ENCODE results near the gene IGF2R.
"Not testable (repeated sequence)": the region's sequence is repeated elsewhere in the genome, so short reads cannot be mapped to it uniquely, and the experiment has no call there.

The IGF2R gene

DNA sequence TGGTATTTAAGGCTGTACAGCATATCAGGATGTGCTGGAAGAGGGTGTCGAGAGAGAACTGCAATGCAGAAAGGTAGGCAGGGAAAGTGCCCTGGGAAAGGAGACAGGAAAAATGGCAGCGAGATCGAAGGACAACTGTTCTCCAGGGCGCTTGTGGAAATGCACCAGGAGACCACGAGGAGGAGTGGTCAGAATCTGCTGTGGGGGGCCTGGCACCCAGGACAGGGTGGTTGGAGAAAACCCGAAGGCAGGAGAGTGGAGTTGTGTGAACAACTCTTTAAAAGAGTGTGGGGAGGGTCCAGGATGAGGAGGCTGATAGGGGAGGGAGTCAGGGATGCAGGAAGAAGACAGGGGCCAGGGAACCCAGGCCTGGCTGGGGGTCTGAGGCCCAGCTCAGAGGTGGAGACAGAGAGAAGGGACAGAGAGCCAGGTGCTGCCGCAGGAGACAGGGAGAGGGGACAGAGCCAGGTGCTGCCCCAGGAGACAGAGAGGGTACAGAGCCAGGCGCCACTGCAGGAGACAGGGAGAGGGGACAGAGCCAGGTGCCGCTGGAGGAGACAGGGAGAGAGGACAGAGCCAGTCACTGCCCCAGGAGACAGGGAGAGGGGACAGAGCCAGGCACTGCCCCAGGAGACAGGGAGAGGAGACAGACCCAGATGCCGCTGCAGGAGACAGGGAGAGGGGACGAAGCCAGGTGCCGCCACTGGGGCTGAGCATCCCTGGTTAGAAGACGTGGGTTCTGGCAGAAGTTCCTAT is 162.0 kb downstream of the IGF2R start:
- DNase-seq = no peak

DNA sequence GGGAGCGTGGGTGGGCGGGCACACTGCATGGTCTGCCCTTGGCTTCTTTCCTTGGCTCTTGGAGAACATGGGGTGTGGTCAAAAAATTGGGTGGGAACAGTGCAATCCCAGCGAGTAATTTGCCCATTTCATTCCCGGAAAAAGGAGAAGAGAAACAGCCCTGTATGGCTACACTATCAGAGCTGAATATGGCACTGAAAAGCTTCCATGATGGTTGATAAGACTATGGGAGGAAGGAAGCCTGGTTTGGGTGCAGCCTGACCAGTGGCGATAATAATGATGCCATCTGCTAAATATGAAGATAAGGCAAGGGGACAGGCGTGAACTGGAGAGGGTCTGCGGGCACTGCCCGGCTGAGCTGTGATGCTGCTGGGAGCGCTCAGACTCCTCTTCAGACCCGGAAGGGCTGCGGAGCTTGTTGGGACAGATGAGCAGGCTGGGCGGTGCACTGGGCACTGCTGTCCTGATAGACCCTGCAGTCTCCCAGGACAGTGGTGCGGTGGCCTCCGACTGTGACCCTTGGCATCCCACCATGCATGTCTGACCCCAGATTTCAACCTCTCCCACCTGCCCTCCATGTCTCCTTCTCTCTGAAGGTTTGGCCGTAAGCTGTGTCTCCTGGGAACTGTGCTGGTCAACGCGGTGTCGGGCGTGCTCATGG is 162.9 kb downstream of the IGF2R start:
- DNase-seq = no peak

- DNase-seq = no peak
These were observed 163.4 kb downstream of the IGF2R start for GRCh38 chr6:160132297-160132637.

DNA sequence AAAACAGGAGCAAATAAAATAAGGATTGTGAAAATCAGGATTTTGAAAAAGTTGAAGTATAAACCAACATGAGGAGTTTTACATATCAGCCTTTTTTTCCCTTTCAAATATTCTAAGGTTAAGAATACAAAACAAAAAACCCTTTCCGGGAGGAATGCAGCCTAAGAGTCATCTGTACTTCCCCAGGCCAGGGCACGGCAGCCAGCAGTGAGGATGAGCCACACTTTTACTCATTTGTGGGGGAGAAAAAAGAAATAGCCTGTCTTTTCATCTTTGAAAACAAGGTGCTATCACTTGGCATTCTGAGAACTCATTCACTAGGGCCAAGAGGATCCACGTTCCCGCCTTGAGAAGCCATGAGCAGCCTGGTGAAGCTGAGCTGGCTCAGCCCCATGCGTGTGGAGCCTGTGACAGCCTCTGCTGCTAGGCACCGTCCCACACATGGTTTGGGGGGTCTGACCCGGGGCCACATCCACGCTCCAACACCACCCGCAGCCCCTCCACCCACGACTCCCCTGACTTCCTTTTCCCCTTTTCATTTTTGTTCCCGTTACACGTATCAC is 164.0 kb downstream of the IGF2R start:
- no peak for DNase-seq

- no peak for DNase-seq
These were observed 164.8 kb downstream of the IGF2R start for GRCh38 chr6:160133441-160134336.

DNA sequence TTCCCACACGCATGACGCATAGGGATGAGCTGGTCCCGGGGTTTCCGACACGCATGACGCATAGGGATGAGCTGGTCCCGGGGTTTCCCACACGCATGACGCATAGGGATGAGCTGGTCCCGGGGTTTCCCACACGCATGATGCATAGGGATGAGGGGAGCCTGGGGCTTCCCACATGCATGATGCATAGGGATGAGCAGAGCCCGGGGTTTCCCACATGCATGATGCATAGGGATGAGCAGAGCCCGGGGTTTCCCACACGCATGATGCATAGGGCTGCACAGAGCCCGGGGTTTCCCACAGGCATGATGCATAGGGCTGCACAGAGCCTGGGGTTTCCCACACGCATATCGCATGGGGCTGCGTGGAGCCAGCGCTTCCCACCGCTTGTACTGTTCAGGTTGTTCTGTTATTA is 165.5 kb downstream of the IGF2R start:
- not testable (repeated sequence) for DNase-seq

DNA sequence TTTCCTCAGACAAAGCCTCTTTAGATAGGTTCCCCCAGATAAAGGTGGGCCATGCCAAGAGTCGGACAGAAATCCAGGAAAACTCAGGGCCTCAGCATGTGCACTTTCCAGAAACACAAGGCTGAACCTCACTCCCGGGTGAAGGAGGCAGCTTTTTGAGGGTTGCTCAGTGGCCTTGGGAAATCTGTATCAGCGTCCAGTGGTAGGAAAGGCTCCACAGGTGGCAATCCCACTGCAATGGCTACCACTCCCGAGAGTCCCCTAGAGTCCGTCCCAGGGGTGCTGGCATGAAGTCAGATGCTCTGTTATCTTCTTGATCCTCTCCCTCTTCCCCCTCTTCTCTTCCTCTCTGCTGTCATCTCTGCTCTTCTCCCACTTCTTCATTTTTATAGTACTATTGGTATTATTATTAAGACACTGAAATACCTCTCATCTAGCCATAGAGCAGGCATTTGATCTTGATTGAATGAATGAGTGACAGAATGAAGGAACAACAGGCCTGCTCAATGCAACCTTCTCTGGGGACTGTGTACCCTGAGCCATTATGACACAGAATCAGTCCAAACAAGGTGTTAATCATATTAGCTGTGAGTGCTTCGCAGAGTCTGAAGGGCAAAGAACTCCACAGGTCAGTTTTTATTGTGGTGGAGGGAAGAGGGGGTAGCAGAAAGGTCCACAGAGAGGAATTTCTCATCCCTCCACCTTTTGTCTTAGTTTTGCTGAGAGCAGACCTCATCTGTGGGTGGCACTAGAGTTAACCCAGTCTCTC is 166.1 kb downstream of the IGF2R start:
- no peak for DNase-seq

DNA sequence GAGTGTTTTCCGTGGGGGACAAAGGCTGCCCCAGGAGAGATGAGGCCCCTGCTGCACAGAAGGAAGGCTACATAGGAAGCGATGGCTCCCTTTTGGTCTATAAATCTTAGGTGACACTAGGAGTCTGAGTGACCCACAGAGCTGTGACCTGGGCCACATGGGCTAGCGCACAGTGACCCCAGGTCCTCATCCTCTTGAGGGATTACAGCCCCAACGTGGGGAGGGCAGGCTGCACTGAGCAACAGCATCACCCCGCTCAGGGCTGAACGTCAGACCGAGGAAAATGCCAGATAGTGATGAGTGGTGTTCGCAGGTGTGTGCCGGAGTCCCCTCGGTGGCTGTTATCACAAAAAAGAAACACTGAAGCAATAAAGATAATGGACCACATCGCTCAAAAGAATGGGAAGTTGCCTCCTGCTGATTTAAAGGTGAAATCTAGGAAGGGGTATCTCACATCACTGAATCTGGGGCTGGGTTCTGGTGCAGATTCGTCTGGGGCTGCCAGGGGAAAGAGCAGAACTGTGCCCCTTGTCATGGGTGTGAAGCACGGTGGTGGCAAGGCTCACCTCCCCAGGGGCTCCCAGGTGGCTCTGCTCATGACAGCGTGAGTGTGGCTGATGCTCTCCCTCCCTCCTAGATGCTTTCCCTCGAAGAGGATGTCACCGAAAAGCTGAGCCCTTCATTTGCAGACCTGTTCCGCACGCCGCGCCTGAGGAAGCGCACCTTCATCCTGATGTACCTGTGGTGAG is 167.2 kb downstream of the IGF2R start:
- no peak for DNase-seq

DNA sequence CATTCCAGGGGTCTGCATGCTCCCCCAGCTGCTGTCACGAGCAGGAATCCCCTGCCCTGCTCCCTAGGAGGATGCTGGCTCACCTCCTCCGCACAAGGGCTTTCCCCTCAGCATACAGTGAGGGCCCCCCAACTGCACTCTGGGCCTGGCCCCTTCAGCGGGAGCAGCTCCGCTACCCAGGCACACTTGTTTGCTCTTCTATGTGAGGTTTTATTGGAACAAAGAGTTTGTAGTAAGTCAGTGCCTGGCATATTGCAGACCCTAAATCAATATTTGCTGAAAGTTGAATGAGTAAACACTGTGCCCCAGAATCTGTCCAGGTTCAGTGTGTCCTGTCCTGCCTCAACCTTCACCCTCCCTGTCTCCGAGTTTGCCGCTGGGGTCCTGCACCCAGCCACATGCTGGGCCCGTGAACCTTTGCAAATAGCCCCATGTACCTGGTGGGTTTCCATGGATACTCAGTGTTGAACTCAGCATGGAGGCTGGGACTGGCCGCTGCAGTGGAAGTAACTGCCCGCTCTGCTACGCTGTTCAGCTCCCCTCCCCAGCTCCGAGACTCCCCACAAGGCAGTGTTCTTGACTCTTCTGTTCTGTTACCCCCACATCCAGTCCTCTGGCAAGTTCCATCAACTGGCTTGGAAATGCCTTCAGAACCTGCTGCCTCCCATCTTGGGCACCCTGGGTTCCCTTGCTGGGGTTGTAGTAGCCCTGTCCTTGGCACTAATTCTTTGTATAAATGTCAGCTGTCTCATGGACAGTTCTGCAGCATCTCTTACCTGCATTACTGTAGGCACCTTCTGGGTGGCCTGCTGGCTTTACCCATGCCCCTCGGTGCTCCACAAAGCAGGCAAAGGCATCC is 168.5 kb downstream of the IGF2R start:
- no peak for DNase-seq

GRCh38 chr6:160137989-160138835 is 169.3 kb downstream of the IGF2R start:
- peak; percentile 75 for DNase-seq

GRCh38 chr6:160138839-160139419 is 170.0 kb downstream of the IGF2R start:
- DNase-seq = no peak

- DNase-seq = no peak
These were observed 170.6 kb downstream of the IGF2R start for GRCh38 chr6:160139420-160139851.

GRCh38 chr6:160140493-160140892 is 171.6 kb downstream of the IGF2R start:
- not testable (repeated sequence) for DNase-seq

- no peak for DNase-seq
These were observed 172.3 kb downstream of the IGF2R start for GRCh38 chr6:160141001-160141726.

DNA sequence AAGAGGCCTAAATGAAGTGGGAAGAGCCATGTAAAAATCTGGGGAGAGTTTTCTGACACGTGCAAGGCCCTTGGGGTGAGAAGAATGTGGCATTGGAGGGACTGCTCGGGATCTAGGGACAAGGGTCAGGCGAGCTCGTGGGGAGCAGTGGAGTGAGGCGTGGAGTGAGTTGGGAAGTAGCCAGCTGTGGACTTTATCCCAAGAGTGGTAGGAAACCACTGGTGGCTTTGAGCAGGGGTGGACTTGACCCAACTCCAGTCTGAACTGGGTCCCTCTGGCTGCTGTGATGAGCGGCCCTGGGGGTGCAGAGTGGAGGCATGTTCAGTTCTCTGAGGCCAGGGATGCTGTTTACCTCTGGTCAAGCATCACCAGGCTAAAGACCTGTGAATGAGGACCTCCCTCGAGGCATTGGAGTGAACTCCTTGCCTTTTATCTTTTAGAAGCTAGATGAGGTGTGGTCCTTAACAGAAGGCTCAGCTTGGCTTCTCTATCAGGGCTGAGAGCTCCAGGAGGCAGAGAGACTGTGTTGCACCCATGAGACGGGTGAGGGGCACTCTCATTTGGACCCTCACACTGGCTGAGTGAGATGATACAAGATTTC is 173.3 kb downstream of the IGF2R start:
- DNase-seq = no peak

DNA sequence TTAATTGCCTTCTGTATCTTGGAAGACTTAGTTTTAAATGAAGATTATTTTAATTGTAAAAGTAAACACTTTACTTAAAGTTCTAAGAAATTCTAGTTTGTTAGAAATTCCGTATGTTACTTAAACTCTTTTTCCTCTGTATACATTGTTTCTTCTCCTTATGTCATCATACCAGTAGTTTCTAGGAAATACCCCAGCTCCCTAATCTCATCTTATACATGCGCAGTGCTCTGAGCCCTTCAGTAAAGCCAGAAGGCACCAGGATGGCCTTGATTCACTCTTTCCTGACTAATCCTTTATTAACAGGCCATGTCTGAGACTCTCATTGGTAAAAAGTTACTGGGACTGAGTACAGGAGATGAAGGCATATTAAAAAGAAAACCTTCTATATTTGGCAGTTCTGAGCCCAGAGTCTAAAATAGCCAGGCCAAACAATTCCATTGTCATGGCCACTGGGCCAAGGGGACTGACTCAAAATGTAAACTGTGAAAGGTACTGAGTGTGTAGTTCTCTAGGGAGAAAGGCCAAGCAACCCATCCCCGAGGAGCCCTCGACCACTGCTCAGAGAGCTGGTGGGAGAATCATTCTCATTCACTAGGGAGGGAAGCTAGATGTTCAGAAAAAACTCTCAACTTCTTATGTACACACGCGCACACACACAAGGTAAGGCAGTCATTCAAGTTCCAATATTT is 177.7 kb downstream of the IGF2R start:
- no peak for DNase-seq

DNA sequence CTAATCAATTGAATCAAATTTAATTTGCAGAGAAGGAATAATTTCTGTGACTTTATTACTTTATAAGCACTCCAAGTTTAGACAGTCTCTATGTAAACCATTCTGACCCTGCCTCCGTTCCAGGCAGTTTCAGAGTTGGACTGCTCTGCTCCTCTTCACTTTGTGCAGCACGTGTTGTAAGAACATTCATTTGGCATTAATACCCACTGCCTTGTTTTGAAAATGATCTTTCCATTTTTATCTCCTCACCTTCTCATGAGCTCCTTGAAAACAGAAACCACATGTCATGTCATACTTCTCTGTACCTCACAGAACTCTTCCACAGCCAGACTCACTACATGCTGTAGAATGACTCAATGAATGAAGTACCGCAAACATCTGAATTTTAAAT is 178.3 kb downstream of the IGF2R start:
- DNase-seq = no peak

- DNase-seq = no peak
These were observed 185.6 kb downstream of the IGF2R start for GRCh38 chr6:160154471-160154870.

Measured in activated CD8-positive, alpha-beta memory T cell treated with anti-CD3 and anti-CD28 coated beads, Interleukin-2, amount 50 U/mL, for 48 hours (primary cell).